ENCODE results near the gene CELA3B. TPM values are rescaled to one million over a fixed set of nuclear protein-coding genes. Genes with fewer than 3 reads are reported as not detected.

CELA3B gene
- total and polyA plus RNA-seq, 2 donors (not counting 1 experiment from before 2014, with no cell fraction given), result not detected

DNA sequence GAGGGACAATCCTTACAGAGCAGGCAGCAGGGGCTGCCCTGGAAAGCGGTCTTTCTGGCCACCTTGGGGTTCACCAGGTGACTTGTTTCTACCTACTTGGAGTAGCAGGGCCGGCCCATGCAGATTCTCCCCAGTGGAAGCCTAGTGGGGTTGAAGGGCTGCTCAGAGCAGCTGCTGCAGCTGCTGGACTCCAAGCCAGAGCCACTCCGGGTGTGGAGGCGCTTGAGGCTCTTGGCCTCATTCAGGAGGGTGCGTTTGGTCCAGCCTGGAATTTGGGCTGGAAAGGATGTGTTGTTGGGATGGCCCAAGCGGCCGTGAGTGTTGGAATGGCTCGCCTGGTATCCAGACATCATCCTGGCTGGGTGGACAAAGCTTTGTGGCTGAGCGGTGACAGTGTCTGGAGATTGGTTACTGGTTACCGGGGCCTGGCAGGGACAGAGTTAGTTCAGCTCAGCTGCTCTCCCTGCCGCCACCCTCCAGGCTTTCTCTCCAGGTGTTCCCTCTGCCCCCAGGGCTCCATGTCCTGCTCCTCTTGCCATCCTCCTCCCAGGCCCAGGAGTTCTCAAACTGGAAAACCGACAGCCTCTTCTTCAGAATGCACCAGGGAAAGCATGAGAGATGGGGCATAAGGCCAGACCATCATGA, 25.5 kb upstream of the CELA3B start:
- Histone ChIP-seq H3K79me2 (ENCODE audit: control insufficient read depth, insufficient read depth, low read length) (no peaks in the 10 kb centered on the region), H3K27me3 (ENCODE audit: control insufficient read depth, insufficient read depth, low read length) (peaks cover 3% of the 10 kb centered on the region), H3K9ac (ENCODE audit: insufficient read depth, low read length) (no peak overlapping the region), H4K20me1 (ENCODE audit: control insufficient read depth, extremely low read depth, insufficient read depth, low read length) (no peaks in the 10 kb centered on the region), H3K36me3 (ENCODE audit: control insufficient read depth, insufficient read depth, low read length) (no peaks in the 10 kb centered on the region), H3K4me1 (ENCODE audit: control insufficient read depth, extremely low read depth, insufficient read depth, low read length) (no peaks in the 10 kb centered on the region), H3K9me3 (ENCODE audit: control insufficient read depth, insufficient read depth, low read depth, low read length) (no peaks in the 10 kb centered on the region), H2AFZ (ENCODE audit: low read length) (no peak overlapping the region), H3K4me3 (replicated peaks in 1 of 4; ENCODE audit: control extremely low read depth in 1 of 4, insufficient read depth in 1 of 4, low read depth in 3 of 4, low read length in 4 of 4) (no peak overlapping the region), H3K4me2 (ENCODE audit: extremely low read depth, insufficient read depth, low read length) (no peak overlapping the region), H3K27ac (ENCODE audit: insufficient read depth, low read length) (no peak overlapping the region)
- TF ChIP-seq, protein P1, sequence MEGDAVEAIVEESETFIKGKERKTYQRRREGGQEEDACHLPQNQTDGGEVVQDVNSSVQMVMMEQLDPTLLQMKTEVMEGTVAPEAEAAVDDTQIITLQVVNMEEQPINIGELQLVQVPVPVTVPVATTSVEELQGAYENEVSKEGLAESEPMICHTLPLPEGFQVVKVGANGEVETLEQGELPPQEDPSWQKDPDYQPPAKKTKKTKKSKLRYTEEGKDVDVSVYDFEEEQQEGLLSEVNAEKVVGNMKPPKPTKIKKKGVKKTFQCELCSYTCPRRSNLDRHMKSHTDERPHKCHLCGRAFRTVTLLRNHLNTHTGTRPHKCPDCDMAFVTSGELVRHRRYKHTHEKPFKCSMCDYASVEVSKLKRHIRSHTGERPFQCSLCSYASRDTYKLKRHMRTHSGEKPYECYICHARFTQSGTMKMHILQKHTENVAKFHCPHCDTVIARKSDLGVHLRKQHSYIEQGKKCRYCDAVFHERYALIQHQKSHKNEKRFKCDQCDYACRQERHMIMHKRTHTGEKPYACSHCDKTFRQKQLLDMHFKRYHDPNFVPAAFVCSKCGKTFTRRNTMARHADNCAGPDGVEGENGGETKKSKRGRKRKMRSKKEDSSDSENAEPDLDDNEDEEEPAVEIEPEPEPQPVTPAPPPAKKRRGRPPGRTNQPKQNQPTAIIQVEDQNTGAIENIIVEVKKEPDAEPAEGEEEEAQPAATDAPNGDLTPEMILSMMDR (conservative IDR thresholded peaks at IDR 0.05 in 1 of 2, IDR thresholded peaks at IDR 0.05 in 1 of 2; ENCODE audit: low read depth in 1 of 2, low read length in 2 of 2), result no peak
- TF ChIP-seq EZH2 (IDR thresholded peaks at IDR 0.05; ENCODE audit: low read length, missing control alignments), result no peak
- DNase-seq (ENCODE audit: low read depth in 2 of 2), result no peak

DNA sequence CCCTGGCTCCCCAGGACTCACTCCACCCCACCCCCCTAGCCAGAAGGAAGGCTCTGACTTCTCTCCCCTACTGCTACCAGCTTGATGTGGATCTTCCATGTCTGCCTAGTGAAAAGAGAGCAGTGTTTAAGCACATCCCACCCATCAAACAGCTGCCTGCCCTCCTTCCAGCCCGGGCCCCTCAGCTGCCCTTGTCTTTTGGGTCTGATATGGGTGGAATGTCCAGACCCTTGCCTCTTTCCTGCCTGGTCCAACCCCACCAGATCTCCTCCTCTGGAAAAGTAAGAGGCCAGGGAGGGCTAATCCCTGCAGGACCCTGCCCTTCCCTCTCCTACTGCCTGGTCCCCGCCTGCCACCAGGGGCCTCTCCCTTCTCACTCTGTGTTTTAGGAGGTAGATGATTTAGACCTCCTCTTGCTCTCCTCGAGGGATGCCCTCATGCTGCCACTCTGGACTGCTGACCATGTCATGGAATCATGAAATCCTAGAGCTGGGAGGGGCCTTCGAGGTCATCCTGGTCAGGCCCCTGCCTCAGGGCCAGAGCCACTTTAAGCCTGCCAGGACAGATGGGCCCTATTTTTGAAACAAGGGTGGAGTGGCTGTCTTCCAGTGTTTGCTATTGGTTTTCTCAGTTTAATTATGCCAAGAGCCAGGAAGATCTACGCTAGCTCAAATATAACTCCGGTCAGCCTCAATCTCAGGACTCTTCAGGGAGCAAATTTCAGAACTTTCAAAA, 23.9 kb upstream of the CELA3B start:
- Histone ChIP-seq H3K4me3 (replicated peaks in 1 of 4; ENCODE audit: control extremely low read depth in 1 of 4, insufficient read depth in 1 of 4, low read depth in 3 of 4, low read length in 4 of 4) (no peak overlapping the region), H3K27ac (ENCODE audit: insufficient read depth, low read length) (no peak overlapping the region), H3K4me1 (ENCODE audit: control insufficient read depth, extremely low read depth, insufficient read depth, low read length) (peaks cover 4% of the 10 kb centered on the region), H3K36me3 (ENCODE audit: control insufficient read depth, insufficient read depth, low read length) (no peaks in the 10 kb centered on the region), H2AFZ (ENCODE audit: low read length) (no peak overlapping the region), H3K79me2 (ENCODE audit: control insufficient read depth, insufficient read depth, low read length) (no peaks in the 10 kb centered on the region), H3K9me3 (ENCODE audit: control insufficient read depth, insufficient read depth, low read depth, low read length) (no peaks in the 10 kb centered on the region), H3K9ac (ENCODE audit: insufficient read depth, low read length) (no peak overlapping the region), H3K4me2 (ENCODE audit: extremely low read depth, insufficient read depth, low read length) (no peak overlapping the region), H3K27me3 (ENCODE audit: control insufficient read depth, insufficient read depth, low read length) (peaks cover 3% of the 10 kb centered on the region), H4K20me1 (ENCODE audit: control insufficient read depth, extremely low read depth, insufficient read depth, low read length) (no peaks in the 10 kb centered on the region)
- TF ChIP-seq, protein P1 (conservative IDR thresholded peaks at IDR 0.05 in 1 of 2, IDR thresholded peaks at IDR 0.05 in 1 of 2; ENCODE audit: low read depth in 1 of 2, low read length in 2 of 2), result no peak
- DNase-seq (ENCODE audit: low read depth in 2 of 2), result no peak

GRCh38 chr1:21955058-21955457, 21.8 kb upstream of the CELA3B start:
- Histone ChIP-seq H3K27ac (ENCODE audit: insufficient read depth, low read length) (no peak overlapping the region), H3K4me1 (ENCODE audit: control insufficient read depth, extremely low read depth, insufficient read depth, low read length) (peaks cover 4% of the 10 kb centered on the region), H3K4me2 (ENCODE audit: extremely low read depth, insufficient read depth, low read length) (no peak overlapping the region), H3K9ac (ENCODE audit: insufficient read depth, low read length) (no peak overlapping the region), H3K79me2 (ENCODE audit: control insufficient read depth, insufficient read depth, low read length) (no peaks in the 10 kb centered on the region), H3K36me3 (ENCODE audit: control insufficient read depth, insufficient read depth, low read length) (no peaks in the 10 kb centered on the region), H2AFZ (ENCODE audit: low read length) (no peak overlapping the region), H3K9me3 (ENCODE audit: control insufficient read depth, insufficient read depth, low read depth, low read length) (no peaks in the 10 kb centered on the region), H4K20me1 (ENCODE audit: control insufficient read depth, extremely low read depth, insufficient read depth, low read length) (no peaks in the 10 kb centered on the region), H3K4me3 (replicated peaks in 1 of 4; ENCODE audit: control extremely low read depth in 1 of 4, insufficient read depth in 1 of 4, low read depth in 3 of 4, low read length in 4 of 4) (no peak overlapping the region), H3K27me3 (ENCODE audit: control insufficient read depth, insufficient read depth, low read length) (peaks cover 3% of the 10 kb centered on the region)
- no peak for DNase-seq (ENCODE audit: low read depth in 2 of 2)
- no peak for TF ChIP-seq EZH2 (IDR thresholded peaks at IDR 0.05; ENCODE audit: low read length, missing control alignments)
- TF ChIP-seq, protein P1 (conservative IDR thresholded peaks at IDR 0.05 in 1 of 2, IDR thresholded peaks at IDR 0.05 in 1 of 2; ENCODE audit: low read depth in 1 of 2, low read length in 2 of 2), result no peak
